DMS153 (cell line): ENCODE results near the gene PPFIA1.
"Not testable (repeated sequence)": the region's sequence is repeated elsewhere in the genome, so short reads cannot be mapped to it uniquely, and the experiment has no call there.

ENCODE experiments used
- DNase-seq: peaks from one replicate; lab custom pipeline; 2025; lab: John Stamatoyannopoulos, UW

PPFIA1 gene

DNA sequence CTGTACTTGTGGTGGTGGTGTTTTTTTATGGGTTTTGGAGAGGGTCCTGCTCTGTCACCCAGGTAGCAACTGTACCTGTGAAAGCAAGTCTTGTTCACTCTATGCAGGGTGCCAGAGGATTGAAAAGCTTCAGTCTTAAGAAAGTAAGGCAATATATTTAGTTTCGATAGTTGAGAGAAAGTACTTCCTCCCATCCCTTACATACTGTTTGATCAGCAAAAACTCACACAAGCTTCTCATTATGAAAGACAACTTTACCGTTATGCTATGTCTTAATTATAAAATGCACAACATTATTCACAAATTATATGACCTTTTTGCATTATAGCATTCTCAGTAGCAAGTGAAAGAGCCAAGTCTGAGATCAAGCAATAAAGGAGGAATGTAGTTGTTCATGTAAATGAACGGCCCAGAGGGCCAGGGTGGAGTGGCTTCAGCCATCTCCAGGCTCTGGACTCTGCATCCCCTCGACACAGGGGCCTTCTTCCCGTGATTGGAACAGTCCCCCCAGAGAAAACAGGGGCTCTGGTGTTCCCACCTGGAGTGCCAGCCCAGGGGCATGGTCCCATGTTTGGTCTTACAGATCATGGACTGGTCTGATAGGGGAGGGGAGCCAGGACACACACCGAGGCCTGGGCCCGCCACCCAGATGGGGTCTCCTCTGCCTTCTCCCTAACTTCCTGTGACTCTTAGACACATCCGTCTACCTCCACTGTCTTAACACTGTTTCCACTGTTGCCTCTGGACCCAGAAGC is 89.1 kb downstream of the PPFIA1 start:
- DNase-seq = no peak

DNA sequence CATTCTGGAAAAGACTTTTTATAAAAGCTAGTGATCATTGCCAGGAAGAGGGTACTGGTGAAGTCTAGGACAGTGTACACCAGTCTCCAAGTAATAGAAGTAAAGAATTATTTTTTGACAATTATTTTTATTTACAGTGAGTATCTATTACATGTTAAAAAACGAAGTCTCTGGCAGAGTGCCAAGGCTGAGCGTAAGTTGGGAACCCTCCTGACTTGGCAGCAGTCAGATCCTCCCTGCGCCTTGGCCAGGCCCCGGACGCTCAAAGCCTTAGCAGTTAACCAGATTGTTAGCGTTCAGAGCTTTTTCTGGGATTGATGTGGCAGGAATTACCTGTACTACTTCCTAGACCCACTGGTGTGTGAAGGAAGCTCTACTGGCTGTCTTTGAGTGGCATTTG is 89.7 kb downstream of the PPFIA1 start:
- no peak for DNase-seq

DNA sequence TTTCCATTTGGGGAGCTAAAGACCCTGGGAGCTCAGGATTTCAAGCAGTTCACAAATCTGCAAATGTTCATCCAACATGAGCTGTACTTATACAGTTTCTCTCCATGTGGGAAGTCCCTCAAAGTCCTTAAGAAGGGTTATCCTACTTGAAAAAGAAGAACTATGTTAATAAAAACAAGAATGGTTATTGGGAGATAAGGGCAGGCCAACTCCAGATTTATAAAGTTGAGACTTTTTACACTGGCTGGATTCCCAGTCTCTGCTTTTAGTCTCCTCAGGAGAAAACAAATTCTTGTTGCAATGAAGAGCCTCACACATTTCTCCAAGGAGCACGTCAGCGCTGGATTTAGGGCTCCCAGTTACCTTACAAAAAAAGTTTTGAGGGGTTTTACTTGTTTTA is 93.7 kb downstream of the PPFIA1 start:
- no peak for DNase-seq

DNA sequence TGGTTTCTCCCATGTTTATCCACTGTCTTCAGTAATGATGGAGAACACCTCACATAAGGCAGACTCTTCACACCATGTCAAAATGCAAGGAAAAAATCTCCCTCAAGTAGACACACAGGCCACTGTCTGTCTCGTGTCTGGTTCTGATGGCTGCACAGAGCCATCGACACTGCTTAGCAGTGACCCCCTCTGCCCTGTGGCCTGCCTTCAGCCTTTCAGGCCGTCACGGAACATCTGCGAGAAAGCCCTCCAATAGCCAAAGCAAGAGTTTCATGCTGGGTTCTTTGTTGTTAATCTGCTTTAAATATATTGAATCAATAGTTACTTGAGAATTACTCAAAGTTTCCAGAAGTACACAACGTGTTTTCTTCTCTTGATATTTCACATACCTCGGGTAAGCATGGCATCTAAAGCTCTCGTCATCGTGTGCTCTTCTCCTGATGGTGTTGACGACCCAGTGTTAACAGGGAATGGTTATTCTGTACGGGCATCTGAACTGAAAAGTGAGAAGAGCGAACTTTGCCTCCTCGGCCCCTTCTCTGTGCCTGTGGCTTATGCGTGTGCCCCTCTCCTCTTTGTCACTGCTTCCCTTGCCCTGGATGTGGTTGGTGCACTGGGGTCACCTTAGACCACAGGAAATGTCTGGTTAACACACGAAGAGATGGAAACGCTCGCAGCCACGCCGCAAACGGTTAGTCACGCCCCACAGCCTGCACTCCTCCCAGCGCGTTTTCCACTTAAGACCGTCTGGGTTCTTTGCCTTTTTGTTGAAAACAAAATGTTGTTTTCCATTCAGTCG is 94.5 kb downstream of the PPFIA1 start:
- no peak for DNase-seq

DNA sequence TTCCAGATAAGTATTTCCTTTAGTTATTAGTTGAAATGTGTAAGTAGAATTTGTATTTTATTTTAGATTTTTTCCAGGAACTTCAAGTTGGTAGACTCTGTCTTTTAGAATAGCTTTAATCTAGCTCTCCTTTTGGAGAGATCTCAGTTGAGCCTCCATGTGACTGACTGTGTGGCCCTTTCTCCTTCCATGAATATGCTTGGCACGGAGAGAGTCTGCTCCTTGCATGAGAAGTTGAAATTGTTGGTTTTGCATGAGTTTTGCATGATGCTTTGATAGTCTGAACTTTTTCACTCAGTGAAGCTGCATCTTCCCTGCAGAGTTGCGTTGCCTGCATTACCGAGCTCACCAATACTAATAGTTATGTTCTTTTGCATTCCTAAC is 95.0 kb downstream of the PPFIA1 start:
- no peak for DNase-seq

DNA sequence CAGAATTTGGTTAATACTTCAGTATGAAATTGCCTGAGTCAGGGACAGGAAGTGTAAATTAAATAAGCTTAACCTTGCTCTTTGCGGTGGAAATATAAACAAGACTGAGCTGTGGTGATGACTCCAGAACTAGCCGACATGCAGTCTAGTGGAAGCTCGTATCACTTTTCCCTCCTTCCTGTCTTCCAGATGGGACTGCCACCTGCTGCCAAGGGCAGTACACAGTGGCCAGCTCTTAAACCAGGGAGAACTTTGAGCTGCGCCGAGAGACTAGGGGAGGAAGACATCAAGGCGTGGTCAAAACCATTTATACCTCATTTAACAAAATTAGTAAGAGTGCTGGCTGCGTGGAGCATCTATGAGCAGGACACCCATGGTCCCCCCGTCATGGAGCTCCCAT is 96.6 kb downstream of the PPFIA1 start:
- DNase-seq = no peak

DNA sequence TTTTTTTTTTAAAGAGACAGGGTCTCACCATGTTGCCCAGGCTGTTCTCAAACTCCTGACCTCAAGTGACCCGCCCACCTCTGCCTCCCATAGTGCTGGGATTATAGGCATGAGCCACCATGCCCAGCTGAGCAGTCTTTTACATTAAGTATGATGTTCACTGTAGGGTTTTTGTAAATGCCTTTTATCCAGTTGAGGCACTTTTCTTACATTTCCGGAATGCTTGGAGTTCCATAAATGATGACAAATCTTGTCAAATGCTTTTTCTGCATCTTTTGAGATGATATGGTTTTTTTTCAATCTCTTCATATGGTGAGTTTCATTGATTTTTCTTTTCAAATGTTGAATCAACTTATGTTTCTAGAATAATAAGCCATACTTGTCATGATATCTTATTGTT is 98.5 kb downstream of the PPFIA1 start:
- DNase-seq = no peak

DNA sequence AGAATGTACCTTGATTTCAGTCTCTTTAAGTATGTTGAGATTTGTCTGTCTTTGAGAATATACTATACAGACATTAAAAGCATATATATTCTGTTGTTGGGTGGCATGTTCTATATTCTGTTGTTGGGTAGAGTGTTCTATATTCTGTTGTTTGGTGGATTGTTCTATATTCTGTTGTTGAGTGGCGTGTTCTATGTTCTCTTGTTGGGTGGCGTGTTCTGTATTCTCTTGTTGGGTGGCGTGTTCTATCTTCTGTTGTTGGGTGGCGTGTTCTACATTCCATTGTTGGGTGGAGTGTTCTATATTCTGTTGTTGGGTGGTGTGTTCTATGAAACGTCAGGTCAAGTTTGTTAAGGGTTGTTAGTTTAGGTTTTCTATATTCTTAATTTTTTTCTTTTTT is 100.8 kb downstream of the PPFIA1 start:
- DNase-seq = no peak

DNA sequence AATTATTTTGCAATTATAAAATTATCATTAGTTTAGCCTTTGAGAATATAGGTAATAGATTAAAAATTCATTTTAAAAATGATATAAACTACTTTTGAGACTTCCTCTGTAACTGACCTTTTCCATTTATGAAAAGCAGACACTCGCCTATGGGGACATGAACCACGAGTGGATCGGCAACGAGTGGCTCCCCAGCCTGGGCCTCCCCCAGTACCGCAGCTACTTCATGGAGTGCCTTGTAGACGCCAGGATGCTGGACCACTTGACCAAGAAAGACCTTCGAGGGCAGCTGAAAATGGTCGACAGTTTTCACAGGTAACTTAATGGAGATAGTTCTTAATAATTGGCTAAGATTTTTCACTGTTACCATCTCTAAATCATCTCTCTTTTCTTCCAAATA is 101.6 kb downstream of the PPFIA1 start:
- no peak for DNase-seq

DNA sequence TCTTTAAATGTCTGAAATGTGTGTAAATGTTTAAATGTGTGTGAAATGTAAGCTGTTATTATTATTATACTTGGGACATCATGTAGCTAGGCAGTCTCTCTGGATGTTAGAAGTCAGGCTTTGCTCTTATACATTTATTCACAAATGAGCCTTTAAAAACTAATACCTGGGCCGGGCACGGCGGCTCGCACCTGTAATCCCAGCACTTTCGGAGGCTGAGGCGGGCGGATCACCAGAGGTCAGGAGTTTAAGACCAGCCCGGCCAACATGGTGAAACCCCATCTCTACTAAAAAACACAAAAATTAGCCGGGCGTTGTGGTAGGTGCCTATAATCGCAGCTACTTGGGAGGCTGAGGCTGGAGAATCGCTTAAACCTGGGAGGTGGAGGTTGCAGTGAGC is 106.1 kb downstream of the PPFIA1 start:
- DNase-seq = no peak

DNA sequence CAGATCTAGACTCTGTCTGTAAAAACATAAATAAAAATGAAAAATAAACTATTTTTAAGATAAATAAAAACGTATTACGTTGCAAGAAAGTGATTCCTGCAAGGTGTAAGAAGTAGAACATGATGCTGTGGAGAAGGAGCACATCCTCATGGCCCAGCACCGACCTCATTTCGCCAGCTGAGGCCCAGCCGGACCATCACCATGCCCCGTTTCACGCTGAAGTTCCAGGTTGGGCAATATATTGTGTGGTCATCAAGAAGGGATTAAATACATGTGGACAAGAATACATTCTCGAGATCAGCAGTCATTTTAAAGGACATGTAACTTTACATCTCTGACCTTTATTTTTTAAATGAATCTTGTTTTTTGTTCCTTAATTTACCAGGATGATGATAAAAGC is 107.2 kb downstream of the PPFIA1 start:
- no peak for DNase-seq

DNA sequence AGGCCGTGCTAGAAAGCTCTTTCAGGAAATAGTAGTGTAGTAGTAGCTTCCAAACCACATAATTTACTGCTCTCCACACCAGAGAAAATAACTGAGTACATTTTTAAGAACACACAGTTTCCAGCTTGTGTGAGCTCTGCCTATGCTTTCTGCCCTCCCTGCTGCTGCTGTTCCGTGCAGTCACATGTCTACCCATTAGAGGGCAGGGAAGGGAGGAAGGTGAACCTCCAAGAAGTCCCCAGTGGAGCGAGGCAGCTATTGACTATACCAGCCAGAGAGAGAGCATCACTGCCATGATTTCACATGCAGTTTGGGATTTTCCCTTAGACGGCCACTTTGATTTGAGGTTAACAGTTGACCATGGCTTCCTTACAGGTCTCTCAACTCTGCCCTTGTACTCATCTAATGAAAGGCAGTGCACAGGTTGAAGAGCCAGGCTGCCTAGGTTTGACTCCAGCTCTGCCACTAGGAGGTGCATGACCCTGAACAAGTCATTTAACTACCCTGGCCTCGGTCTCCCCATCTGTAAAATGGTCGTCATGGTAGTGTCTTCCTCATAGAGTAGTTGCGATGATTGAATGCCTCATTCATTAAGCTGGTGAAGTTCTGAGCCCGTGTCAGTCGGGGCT is 108.1 kb downstream of the PPFIA1 start:
- DNase-seq = no peak

DNA sequence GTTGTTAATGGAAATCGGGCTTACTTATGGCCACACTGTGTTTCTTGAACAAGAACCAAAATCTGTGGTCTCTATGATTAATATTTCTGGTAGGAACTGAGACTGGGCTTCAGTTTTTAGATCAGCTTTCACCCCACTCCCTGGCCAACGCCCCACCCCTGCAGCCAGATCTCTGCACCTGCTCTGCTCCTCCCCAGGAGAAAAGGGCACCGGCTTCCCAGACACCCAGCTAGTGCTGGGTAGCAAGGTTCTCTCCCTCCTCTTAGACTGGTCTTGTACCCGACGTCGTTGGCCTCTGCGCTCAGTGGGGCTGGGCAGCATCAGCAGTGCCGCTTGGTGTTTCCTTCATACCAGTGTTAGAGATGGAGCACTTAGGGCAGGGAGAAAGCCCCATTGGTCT is 110.9 kb downstream of the PPFIA1 start:
- no peak for DNase-seq

DNA sequence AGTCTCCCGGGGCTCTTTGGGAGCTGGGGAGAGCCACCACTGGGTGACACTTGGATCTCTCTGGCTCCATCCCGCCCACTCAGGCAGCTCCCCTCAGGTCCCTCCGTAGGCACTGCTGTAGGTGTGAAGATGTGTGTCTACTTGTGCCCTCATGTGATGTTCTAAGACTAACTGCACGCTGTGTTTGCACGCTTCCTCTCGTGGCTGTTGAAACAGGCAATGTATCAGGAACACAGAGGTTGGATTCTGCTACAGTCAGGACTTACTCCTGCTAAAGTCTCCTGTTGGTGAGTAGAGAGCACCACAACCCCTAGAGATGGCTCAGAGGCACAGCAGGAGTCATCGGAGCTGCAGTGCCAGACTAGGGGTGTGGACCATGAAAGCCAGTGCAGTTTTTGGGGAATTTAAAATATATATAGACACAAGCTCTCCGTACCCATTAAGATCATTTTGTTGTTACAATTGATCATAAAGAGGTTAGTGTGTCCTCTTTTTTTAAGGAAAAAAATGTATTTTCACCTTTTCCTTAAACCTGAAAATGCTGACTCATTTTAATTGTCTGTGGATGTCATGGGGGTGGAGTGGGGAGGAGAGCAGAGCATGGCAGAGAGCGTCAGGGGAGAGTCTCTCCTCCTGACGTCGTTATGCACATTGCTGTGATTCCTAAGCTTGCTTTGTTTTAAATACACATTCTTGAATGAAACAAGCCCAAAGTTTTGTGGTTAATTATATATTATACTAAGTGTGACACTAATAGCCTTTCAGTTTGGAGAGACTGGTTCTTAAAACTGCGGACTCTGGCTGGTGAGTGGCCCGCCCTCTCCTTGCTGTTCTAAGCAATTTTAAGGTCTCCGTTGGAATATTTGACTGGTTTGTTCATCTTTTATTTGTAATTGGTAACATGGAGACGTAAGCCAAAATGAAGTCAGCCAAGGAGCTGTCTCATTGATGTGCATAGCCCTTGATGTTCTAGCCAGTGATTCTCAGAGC is 111.7 kb downstream of the PPFIA1 start:
- no peak for DNase-seq

DNA sequence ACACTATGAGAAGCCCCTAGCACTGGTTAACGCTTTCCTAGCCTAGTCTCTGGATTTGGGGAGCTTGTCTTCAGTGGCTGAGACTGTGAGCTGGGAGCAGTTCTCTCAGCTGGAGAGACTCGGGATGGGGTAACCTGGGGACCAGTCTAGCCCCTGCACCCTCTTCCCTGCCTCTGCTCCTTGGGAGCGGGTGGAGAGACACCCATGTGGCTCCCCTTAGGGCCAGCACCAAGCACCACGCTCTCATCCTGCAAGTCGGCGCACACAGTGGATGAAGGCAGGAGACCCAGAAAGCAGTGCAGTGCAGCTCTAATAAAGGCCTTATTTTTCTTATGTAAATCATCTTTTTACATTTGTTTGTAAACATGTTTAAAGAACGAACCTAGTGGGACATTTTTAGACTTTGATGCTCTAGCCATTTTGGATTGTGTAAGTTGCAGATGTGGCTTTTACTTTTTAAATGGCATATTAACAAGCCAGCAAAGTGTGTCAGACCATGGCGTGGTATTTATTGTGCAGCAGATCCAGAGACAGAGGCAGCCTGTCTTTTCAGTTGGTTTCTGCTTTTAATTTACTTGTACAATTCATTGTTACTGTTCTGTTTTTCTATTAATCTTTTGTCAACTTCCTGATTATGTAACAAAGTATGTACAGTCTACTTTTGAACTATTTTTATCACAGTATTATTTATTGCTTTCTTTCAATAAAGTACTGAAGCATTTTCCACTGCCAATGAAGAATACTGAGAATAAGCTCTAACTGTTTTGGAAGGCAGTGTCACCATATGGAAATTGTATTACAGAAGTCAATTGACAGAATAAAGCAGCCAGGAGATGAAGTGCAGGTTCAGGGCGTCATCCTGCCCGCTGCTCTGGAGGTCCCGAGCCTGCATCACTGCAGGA is 113.4 kb downstream of the PPFIA1 start:
- DNase-seq = no peak

DNA sequence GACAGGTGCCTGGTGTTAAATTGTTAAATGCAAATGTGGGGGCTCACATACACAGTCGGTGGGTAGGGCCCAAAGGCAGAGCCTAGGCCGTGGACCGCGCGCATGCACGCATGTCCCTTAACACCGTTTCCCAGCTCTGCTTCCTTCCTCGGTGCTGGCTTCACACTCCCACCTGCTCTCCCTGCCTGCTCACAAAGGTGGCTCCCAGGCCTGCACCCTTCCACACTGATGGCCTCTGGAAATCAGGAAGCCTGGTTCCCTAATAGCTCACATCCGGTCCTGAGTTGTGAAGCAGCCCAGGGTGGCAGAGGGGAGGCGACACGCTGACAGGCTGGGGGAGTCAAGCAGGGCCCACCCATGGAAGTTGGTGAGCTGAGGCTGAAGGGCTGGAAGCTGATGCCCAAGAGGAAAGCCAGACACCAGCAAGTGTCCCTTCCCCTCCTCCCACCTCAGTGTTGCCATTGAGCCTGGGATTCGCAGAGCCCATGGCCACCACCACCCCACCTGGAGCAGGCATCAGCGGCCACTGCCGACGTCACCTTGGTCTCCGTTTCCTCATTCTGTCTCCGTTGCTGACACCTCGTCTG is 114.2 kb downstream of the PPFIA1 start:
- no peak for DNase-seq

DNA sequence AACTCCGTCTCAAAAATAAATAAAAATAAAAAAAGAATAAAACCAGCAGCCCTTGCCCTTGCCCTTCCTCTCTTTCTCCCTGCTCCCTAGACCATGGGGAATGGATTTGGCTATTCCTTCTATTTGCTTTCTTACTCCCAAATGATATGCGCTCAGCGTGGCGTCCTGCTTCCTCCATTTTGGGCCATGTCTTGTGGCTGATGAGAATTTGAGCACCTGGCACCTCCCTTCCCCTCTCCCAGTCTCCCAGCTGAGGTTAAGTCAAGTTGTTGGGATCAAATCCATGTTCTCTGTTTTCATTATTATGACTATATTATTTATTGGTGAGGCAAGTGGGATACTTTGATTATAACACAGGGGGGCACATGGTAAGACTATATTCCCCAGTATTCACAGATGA is 117.1 kb downstream of the PPFIA1 start:
- no peak for DNase-seq

DNA sequence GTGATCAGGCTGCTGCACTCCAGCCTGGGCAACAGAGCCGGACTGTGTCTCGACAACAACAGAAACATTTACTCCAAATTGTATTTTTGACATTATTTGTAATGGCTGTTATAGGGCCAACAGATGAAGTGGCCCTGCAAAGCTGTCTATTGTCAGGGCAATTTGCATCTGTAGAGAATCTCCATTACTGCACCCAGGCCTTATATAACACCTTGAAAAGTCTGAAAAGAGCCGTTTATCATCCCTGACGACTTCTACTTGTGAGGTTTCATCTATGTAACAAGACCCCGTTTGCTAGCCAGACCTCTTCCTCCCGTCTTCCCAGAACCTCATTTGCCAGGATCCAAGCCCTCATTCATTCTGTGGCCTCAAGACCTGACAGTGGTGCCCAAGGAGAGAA is 118.7 kb downstream of the PPFIA1 start:
- no peak for DNase-seq

DNA sequence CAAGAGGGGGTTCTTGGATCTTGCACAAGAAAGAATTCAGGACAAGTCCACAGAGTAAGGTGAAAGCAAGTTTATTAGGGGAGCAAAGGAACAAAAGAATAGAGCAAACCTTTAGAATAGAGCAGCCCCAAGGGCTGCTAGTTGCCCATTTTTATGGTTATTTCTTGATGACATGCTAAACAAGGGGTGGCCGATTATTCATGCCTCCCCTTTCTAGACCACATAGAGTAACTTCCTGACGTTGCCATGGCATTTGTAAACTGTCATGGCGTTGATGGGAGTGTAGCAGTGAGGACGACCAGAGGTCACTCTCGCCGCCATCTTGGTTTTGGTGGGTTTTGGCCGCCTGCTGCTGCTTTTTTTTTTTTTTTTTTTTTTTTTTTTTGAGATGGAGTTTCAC is 120.4 kb downstream of the PPFIA1 start:
- DNase-seq = not testable (repeated sequence)

DNA sequence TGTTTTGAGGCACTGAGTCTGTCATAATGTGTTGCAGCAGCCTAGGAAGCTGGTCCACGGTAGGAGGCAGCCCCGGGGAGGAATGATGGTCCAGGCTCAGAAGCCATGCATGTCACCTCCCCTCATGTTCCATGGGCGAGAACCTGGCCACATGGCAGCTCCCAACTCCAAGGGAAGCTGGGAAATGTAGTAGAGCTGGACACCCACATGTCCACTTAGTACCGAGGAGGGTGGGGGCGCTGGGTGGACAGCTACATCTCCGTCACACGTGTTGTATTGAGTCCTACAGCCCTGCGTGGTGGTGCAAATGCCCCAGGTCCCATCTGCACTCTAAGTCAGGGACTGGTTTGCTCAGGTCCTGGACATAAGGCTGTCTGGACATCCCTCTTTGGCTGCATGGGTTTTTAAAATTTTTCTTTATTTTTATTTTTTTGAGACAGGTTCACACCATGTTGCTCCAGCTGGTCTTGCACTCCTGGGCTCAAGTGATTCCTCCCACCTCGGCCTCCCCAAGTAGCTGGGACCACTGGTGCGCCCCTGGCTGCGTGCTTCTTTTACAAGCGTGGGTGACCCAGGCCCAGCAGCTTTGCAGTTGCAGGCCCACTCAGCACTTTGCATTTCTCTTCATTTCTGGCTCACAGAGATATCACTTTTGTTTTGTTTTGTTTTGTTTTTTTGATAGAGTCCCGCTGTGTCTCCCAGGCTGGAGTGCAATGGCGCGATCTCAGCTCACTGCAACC is 123.9 kb downstream of the PPFIA1 start:
- DNase-seq = no peak
